Stimulated activated CD4-positive, alpha-beta T cell treated with anti-CD3 and anti-CD28 coated beads, Interleukin-4, amount 100 ng/mL, for 24 hours (primary cell): ENCODE data around the gene SULT1B1.

ENCODE experiments used
- DNase-seq: peaks from one replicate; pipeline ENCODE4 v3.0.0-alpha.2; 2020

Gene SULT1B1

GRCh38 chr4:69684804-69685203 is 75.6 kb downstream of the SULT1B1 start:
- DNase-seq: no peak
